A204.1 (cell line): ENCODE data around the gene MTIF3.

Experiments
- FAIRE-seq: peaks from 2 replicates; lab custom pipeline; 2012; peaks lifted over from hg19 to GRCh38; lab: Jason Lieb, UNC

MTIF3 gene

GRCh38 chr13:27450921-27451471 is 632 bp upstream of the MTIF3 start:
- FAIRE-seq = no peak

- no peak for FAIRE-seq
These were observed 1.2 kb downstream of the MTIF3 start for GRCh38 chr13:27449081-27449603.

- no peak for FAIRE-seq
These were observed 2.1 kb downstream of the MTIF3 start for GRCh38 chr13:27448308-27448707.

- no peak for FAIRE-seq
These were observed 3.3 kb downstream of the MTIF3 start for GRCh38 chr13:27446986-27447583.

- FAIRE-seq = no peak
These were observed 7.6 kb downstream of the MTIF3 start for GRCh38 chr13:27442797-27443196.

- no peak for FAIRE-seq
These were observed 8.2 kb downstream of the MTIF3 start for GRCh38 chr13:27442071-27442647.

- FAIRE-seq = no peak
These were observed 10.0 kb downstream of the MTIF3 start for GRCh38 chr13:27440408-27440807.

GRCh38 chr13:27437126-27437525 is 13.2 kb downstream of the MTIF3 start:
- no peak for FAIRE-seq

DNA sequence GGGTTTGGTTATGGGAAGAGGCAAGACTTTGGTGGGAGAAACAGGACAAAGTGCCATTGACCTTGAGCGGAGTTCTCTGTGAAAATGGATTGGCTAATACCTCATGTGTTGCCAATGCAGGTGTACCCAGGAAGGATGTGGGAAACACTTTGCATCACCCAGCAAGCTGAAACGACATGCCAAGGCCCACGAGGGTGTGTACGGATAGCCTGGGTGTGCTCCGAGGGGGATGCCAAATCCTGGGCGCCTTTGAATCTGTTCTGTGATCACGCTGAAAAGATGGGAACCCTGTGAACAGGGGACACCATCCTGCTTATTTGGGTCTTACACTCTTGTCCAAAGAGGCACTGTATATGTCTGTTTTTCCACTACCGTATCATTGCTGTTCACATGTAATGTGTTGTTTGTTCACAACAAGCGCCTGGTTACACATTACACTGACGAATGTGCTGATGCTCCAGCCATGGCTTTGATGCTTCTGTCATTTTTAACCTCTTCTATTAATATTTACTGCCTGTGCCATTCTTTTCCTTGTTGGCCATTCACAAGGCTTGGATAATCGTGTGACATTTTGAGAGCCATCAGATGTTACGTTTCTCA is 17.7 kb downstream of the MTIF3 start:
- no peak for FAIRE-seq

DNA sequence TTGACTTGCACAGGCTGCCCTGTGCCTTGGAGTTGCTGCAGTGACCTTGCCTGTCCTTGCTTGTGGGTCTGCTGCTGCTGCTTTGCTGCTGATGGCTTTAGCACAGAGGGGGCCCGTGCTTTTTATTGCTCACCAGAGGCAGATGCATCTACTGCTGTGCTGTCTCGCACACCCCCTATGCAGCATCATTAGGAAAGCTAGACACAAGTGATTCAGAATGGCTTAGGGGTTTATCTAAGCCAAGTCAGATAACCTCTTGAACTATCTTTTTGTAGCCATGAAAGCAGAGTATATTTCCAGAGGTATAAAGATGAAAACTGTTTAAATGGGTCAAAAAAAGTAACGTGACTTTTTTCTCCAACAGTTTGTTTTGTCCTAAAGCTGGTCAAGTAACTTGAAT is 18.2 kb downstream of the MTIF3 start:
- FAIRE-seq = no peak

DNA sequence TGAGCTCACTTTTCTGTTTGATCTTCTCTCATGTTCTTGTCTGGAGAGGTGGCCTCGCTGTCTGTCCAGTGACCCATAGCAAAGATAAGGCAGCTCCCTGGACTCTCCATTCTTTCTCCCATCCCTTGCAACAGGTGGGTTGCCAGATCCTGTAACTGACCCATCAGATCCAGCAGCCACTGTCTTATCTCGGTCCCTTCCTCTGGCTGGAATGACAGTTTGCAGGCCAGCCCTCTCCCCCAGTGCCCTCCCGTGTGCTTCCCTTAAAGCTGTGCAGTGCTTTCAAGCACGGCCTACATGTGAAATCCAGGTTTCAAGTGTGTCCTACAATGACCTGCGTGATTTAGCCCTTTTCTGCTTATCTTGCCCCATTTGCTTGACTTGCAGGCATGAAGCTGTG is 22.2 kb downstream of the MTIF3 start:
- no peak for FAIRE-seq

- FAIRE-seq = no peak
These were observed 22.7 kb downstream of the MTIF3 start for GRCh38 chr13:27427641-27428040.

DNA sequence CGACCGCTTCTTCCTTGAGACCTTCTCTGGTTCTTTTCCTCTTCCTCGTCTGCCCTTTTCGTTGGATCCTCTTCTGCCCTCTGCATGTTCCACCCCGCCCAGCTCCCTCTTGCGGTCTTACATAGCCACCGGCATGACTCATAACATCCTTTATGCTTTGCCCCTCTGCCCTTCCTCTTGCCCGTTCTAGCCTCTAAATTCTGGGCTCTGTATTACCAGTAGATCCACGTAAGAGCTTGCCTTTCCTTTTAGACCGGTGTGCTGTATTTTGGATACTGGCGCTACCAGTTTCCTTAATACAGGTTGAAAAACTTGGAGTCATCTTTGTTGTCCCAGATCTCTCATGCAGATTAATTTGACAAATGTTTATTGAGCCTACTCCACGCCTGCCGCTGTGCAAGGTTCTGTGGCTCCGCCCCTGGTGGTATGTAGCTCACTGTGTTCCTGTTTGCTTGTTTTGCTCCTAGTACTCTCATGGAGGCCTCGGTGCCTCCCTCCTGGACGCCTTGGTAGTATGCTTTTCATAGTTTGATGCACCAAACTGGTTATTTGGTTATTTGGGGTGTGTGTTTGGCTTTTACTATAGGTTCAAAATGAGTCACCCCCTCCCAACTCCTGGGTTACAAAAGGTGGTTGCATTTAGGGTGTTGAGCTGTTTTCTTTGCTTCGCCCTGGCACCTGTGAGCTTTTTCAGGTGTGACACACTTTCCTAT is 24.3 kb downstream of the MTIF3 start:
- no peak for FAIRE-seq

DNA sequence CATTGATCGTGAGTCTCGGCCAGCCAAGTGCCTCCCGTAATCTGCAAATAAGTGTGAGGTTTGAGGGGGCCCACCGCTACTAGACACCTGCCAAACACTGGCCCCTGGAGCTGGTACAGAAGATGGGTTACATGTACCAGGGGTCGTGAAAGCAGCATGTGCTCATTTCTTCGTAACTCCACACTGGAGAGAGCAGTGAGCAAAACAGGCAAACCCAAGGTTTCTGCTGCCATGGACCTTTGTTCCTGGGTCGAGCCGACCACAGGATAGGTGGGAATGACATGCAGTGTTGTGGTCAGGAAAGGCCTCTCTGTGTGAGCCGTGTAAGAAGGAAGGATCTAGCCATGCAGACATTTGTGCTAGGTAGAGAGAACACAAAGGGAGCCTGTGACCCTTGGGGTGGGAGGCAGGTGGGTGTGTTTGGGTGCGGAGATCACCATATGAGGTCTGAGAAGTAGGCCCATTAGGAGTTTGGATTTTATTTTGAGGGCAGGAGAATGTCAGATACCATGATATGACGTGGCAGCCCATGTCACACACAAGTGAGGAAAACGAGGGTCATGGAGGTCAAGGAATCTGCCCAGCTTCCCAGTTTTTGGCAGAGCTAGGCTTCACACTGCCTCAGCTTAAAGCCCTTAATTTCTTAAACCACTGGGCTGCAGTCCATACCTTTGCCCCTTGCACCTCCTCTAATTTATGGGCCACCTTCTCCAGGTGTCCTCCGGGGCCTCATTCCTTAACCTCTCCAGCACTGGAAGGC is 25.0 kb downstream of the MTIF3 start:
- no peak for FAIRE-seq

GRCh38 chr13:27424246-27425157 is 25.9 kb downstream of the MTIF3 start, which contains the start of gene GTF3A:
Gene GTF3A (plus strand): TSS chr13:27424619.
- no peak for FAIRE-seq

DNA sequence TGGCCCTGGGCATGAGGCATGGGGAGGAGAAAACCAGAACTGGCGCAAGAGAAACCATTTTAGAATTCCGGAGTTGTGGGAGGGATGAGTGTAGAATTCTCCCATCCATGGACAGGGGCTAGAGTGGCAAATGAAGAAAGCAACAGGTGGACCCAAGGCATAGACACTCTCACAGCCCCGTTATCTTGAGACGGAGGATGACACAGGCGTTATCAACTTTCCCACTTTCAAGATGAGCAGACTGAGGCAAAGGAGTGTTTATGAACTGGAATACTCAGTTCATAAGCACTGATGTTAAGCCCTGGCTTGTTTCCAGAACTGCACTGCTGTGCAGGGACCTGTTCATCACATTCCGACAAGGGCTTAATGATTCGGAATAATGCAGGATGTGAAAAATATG is 27.0 kb downstream of the MTIF3 start:
- FAIRE-seq = no peak

DNA sequence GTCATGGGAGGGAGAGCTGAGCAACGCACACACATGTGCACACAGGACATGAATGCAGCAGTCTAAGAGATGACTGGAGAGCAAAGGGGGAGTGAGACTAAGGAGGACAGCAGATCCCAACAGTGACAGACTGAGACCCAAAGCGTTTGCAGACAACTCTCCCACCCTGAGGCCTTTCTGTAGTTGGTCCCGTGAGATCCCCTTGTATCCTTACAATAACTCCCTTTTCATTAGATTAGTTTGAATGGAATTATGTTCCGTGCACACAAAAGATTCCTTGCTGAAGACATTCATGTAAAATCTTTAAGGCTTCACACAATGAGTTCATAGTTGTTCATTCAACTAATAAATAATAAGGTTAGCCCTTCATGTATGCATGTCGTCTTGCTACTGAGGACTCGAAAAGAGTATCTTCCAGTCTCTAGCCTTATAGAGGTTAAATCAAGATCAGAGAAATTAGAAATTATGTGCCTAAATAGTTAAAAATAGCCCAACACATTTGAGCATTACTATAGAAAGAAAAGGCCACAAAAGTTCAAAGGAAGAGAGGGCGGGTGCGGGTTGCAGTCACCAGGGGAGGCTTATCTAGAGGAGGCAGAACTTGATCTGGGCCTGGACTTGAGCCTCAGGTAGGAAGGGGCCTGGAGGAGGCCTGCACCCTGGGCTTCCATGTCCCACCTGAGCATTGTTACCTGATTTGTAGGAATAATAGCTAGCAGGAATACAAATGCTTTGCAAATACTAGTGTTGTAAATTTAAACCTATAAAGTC is 29.1 kb downstream of the MTIF3 start:
- FAIRE-seq = no peak

GRCh38 chr13:27419328-27419727 is 31.0 kb downstream of the MTIF3 start:
- no peak for FAIRE-seq

- no peak for FAIRE-seq
These were observed 35.2 kb downstream of the MTIF3 start for GRCh38 chr13:27415116-27415515.

DNA sequence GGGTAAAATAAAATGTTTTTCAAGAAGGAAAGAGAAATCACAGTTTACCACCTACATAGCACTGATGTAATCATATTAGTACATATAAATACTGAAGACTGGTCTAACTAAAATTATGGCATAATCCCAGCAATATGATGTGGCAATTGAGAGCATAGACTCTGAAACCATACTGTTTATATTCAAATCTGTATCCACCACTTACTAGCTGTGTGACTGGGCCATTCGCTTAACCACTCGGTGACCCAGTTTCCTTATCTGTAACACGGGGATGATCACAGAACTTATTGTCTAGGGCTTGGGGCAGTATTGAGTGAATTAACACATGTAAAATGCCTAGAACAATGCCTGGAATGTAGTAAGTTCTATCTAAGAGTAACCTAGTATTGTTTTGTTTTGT is 39.0 kb downstream of the MTIF3 start:
- FAIRE-seq = no peak
